NB4 (cell line): ENCODE data around the gene TP73.

Source experiments
- DNase-seq: peaks from one replicate; pipeline ENCODE4 v3.0.0; 2010; ENCODE audit warnings: low read depth
- H3K4me3 ChIP-seq: one replicate; pipeline ENCODE4 v1.5.1; 2011; ENCODE audit warnings: mild to moderate bottlenecking, low read depth, low read length, moderate library complexity
- CTCF ChIP-seq: IDR thresholded peaks from one replicate; pipeline ENCODE4 v1.5.1; 2012; ENCODE audit warnings: low read depth, low read length
- MAX ChIP-seq: IDR thresholded peaks from 2 replicates; pipeline ENCODE4 v1.6.1; 2011; ENCODE audit warnings: low read depth, low read length
- MYC ChIP-seq: IDR thresholded peaks from 2 replicates; pipeline ENCODE4 v1.6.1; 2011; ENCODE audit warnings: low read depth, low read length
- POLR2A ChIP-seq: IDR thresholded peaks from 2 replicates; pipeline ENCODE4 v1.6.1; 2011; ENCODE audit warnings: mild to moderate bottlenecking; ENCODE audit not compliant: insufficient read length; ENCODE audit errors: extremely low read depth

TP73 gene

GRCh38 chr1:3678361-3679097 lies 26.2 kb downstream of the TP73 start:
- no peak for TF ChIP-seq MAX
- no peak for TF ChIP-seq MYC
- TF ChIP-seq CTCF, result no peak
- no peak for TF ChIP-seq POLR2A
- peak; percentile 84 for DNase-seq
- H3K4me3 ChIP-seq, result no peak overlapping the region

GRCh38 chr1:3679098-3679555 lies 26.8 kb downstream of the TP73 start:
- H3K4me3 ChIP-seq, result no peak overlapping the region
- peak; percentile 35 for DNase-seq
- no peak for TF ChIP-seq MYC
- TF ChIP-seq MAX, result no peak
- TF ChIP-seq POLR2A, result no peak
- no peak for TF ChIP-seq CTCF

GRCh38 chr1:3679799-3680453 lies 27.6 kb downstream of the TP73 start:
- no peak for DNase-seq
- TF ChIP-seq CTCF (no peak), MAX (no peak), MYC (no peak)
- no peak overlapping the region for H3K4me3 ChIP-seq

GRCh38 chr1:3680488-3681230 lies 28.3 kb downstream of the TP73 start:
- no peak for DNase-seq
- TF ChIP-seq POLR2A (no peak), MAX (no peak), CTCF (no peak), MYC (no peak)

GRCh38 chr1:3681231-3681897 lies 29.0 kb downstream of the TP73 start:
- TF ChIP-seq POLR2A (no peak), MYC (no peak), MAX (no peak), CTCF (no peak)
- H3K4me3 ChIP-seq, result no peak overlapping the region
- no peak for DNase-seq

More at GRCh38 chr1:3680488-3681230, 28.3 kb downstream of the TP73 start:
- no peak overlapping the region for H3K4me3 ChIP-seq
